Mucosa of rectum (tissue), 2 donors: ENCODE data around the gene RBMS1.
"Not testable (repeated sequence)": the region's sequence is repeated elsewhere in the genome, so short reads cannot be mapped to it uniquely, and the experiment has no call there.

Source experiments
- H3K27ac ChIP-seq, 2 donors: one replicate each; pipeline ENCODE4 v1.7.0; 2013; ENCODE audit warnings: inconsistent platforms in 2 of 2, low read depth in 2 of 2, low read length in 2 of 2
- H3K27me3 ChIP-seq, 2 donors: one replicate each; pipeline ENCODE4 v1.7.0; 2013; ENCODE audit warnings: low read length in 2 of 2; ENCODE audit not compliant: control insufficient read depth in 2 of 2, insufficient read depth in 2 of 2
- H3K36me3 ChIP-seq, 2 donors: one replicate each; pipeline ENCODE4 v1.7.0; 2013; ENCODE audit warnings: low read length in 2 of 2; ENCODE audit not compliant: control insufficient read depth in 2 of 2, insufficient read depth in 2 of 2
- H3K4me1 ChIP-seq, 2 donors: one replicate each; pipeline ENCODE4 v1.7.0; 2013; ENCODE audit warnings: low read length in 2 of 2, mild to moderate bottlenecking in 1 of 2; ENCODE audit not compliant: control insufficient read depth in 2 of 2, insufficient read depth in 2 of 2
- H3K4me3 ChIP-seq, 2 donors: one replicate each; pipeline ENCODE4 v1.7.0; 2013; ENCODE audit warnings: low read length in 2 of 2
- H3K9ac ChIP-seq, 2 donors: one replicate each; pipeline ENCODE4 v1.7.0; 2013; ENCODE audit warnings: low read length in 2 of 2, low read depth in 1 of 2, mild to moderate bottlenecking in 1 of 2
- H3K9me3 ChIP-seq, 2 donors: one replicate each; pipeline ENCODE4 v1.7.0; 2013; ENCODE audit warnings: low read length in 2 of 2; ENCODE audit not compliant: control insufficient read depth in 2 of 2
- donor health status: healthy.
- donor health status: Normal muscosa, but diverticular disease.

The RBMS1 gene

DNA sequence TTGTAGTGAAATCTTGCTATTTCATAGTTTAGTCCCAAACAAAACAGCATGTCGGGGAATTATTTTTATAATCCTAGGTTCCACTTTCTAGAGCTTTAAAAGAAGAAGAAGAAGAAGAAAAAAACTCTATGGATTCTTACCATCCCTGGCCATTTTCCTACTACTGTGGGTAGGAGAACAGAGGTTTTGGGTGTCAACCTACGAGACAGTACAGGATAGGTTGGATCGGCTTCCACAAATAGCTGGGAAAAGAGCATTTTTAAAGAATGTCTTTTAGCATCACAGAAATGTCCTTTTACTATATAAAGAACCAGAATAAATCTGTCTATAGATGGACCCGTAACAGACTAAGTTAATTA lies 65.2 kb downstream of the RBMS1 start:
- peak overlapping the region; percentile 6 to 39 for H3K27ac ChIP-seq
- H3K4me1 ChIP-seq, result peaks cover 0 to 4% of the 10 kb centered on the region in 2 donors
- no peak overlapping the region for H3K9ac ChIP-seq
- peaks cover 2 to 24% of the 10 kb centered on the region in 2 donors for H3K27me3 ChIP-seq
- H3K4me3 ChIP-seq, result peak overlapping the region in 1 of 2 donors; percentile 9
- H3K36me3 ChIP-seq, result no peaks in the 10 kb centered on the region
- peaks cover 0 to 6% of the 10 kb centered on the region in 2 donors for H3K9me3 ChIP-seq

DNA sequence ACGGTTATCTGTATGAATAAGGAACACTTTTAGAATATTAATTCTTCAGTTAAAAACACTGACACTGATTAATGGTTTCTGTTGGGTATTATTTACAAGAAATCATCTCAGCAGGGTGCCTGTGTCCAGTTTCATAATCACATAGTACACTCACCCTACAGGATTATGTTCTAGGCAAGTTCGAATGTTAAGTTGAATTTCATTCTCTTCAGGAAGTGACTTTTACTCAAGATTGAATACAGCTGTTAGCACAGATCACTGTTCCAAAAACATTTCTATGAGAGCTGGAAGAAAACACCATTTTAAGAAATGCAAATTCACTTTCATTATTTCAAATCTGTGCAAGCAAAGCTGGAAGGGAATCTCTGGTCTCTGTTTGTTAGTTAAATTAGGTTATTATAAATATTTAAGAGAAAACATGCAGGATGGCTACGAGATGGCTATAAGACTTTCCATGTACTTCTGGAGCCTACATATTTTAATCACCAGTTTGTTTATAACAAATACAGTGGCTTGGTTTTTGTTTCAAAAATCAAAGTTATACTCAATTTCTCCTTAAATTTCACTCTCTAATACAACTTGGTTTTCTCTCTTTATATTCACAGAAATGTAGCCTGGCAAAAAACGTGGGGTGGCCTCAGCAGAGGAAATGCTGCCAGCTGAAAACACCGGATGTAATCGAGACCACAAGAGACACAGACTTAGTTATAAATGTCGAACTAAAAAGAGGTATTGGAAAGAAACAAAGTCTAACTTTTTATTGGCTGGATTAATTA lies 65.8 kb downstream of the RBMS1 start:
- H3K4me3 ChIP-seq, result peak overlapping the region; percentile 33 to 37
- peaks cover 2 to 22% of the 10 kb centered on the region in 2 donors for H3K27me3 ChIP-seq
- peaks cover 0 to 4% of the 10 kb centered on the region in 2 donors for H3K4me1 ChIP-seq
- no peak overlapping the region for H3K9ac ChIP-seq
- H3K9me3 ChIP-seq, result peaks cover 0 to 6% of the 10 kb centered on the region in 2 donors
- H3K27ac ChIP-seq, result peak overlapping the region; percentile 6 to 39
- H3K36me3 ChIP-seq, result no peaks in the 10 kb centered on the region

DNA sequence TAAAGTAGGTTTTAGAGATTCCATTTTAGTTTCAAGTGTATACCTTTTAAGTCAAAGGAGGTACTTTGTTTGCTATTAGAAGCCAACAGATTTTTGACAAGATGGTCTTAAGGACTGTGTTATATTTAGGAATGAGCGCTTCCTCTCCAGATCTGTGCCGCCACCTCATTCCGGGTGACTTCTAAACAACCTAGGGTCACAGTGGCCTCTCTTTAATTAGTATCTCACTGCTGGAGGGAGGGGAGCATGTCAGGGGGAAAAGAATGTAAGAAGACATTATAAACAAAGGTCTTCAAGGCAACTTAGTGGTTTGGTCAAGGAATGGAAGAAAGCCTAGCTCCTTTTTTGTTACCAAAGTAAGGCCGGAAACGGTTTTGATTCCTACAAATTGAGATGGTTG lies 67.0 kb downstream of the RBMS1 start:
- Histone ChIP-seq H3K27ac (no peak overlapping the region), H3K9me3 (peaks cover 0 to 6% of the 10 kb centered on the region in 2 donors), H3K4me1 (peaks cover 0 to 4% of the 10 kb centered on the region in 2 donors), H3K9ac (no peak overlapping the region), H3K36me3 (no peaks in the 10 kb centered on the region), H3K4me3 (no peak overlapping the region), H3K27me3 (peaks cover 2 to 10% of the 10 kb centered on the region in 2 donors)

DNA sequence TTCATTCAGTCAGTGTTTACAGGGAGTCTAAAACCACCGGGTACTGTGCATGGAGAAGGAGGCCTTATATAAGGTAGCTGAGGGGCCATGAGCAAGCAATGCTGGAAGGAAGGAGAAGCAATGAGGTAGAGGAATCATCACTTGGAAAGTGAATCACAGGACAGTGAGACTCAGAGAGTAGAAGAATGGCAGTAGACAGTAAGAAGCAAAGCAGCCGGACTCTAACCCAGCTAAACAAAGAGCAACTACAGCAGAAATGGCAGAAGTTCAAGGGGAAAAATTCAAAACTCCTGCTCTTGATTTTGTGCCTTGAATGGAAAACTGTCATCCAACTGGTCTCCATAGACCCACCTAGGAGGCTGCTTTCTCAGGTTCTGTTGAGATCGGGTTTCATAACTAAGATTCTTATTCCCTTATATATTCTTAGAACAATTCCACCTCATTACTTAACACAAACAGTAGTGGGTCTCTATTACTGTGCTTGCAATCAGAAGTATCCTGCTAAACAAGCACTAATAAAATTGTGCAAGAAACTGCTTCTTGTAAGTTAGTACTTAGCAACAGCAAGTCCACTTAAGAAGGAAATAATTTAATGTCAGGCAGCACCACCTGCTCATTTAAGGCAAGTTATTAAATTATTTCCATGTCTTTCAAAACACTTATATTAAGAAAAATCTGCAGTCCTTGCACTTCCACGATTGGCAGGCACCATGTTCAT lies 68.0 kb downstream of the RBMS1 start:
- Histone ChIP-seq H3K9me3 (peaks cover 0 to 6% of the 10 kb centered on the region in 2 donors), H3K27ac (no peak overlapping the region), H3K4me1 (peaks cover 0 to 4% of the 10 kb centered on the region in 2 donors)

GRCh38 chr2:160423126-160423525 lies 70.5 kb downstream of the RBMS1 start:
- Histone ChIP-seq H3K27ac (no peak overlapping the region), H3K9ac (no peak overlapping the region), H3K36me3 (no peaks in the 10 kb centered on the region), H3K27me3 (peaks cover 2% of the 10 kb centered on the region in 2 donors), H3K4me3 (no peak overlapping the region), H3K4me1 (no peaks in the 10 kb centered on the region), H3K9me3 (no peaks in the 10 kb centered on the region)

More for the DNA sequence above, 68.0 kb downstream of the RBMS1 start:
- H3K4me3 ChIP-seq, result no peak overlapping the region
- H3K36me3 ChIP-seq, result no peaks in the 10 kb centered on the region
- peaks cover 2 to 3% of the 10 kb centered on the region in 2 donors for H3K27me3 ChIP-seq
- H3K9ac ChIP-seq, result no peak overlapping the region

DNA sequence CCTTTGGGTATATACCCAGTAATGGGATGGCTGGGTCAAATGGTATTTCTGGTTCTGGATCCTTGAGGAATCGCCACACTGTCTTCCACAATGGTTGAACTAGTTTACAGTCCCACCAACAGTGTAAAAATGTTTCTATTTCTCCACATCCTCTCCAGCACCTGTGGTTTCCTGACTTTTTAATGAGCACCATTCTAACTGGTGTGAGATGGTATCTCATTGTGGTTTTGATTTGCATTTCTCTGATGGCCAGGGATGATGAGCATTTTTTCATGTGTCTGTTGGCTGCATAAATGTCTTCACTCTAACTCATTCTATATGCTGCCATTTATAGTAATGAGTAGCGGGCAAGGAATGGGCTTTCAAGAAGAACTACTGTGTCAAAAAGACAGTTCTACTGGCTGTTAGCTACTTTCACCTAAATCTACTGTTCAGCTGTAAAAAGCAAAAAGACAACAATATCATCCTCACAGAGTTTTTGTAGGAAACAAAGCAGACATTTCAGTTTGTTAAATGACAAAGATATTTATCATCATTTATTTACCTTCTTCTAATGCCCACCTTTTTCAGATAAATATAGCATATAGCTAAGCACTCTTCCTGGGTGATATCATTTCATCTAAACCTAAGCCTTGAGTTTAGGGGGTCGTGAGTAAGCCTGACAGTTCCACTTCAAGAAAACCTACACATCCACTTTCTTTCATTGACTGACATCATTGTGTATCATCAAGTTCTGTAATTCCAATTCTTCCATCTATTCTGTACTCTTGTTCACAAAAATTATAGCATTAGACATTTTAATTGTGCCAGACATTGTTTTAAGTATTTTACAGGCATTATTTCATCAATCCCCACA lies 71.7 kb downstream of the RBMS1 start:
- H3K4me3 ChIP-seq, H3K27me3 ChIP-seq, H3K4me1 ChIP-seq, H3K9ac ChIP-seq, H3K27ac ChIP-seq, H3K9me3 ChIP-seq, H3K36me3 ChIP-seq: not testable (repeated sequence)

DNA sequence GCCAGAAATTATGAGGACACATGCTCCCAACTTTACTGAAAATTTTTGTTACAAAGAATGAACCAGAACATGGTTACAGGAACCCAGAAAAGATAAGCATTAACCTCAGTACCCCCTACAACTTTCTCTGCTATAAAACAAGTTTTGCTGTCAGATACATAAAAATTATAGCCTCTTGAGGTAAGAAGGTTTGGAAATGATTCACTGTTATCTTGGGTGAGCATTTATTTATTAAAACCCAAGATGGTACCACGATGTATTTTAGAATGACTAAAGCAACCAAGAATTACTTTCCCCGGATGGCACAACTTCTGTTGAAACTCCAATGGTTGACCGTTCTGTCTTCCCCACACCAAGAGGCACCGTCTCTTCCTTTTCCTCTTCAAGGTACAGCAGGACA lies 72.9 kb downstream of the RBMS1 start:
- H3K9ac ChIP-seq, result no peak overlapping the region
- H3K27ac ChIP-seq, result no peak overlapping the region
- H3K36me3 ChIP-seq, result no peaks in the 10 kb centered on the region
- H3K27me3 ChIP-seq, result peaks cover 9% of the 10 kb centered on the region in 2 donors
- H3K4me3 ChIP-seq, result no peak overlapping the region
- H3K9me3 ChIP-seq, result no peaks in the 10 kb centered on the region
- no peaks in the 10 kb centered on the region for H3K4me1 ChIP-seq

- Histone ChIP-seq H3K9ac (no peak overlapping the region), H3K36me3 (no peaks in the 10 kb centered on the region), H3K9me3 (no peaks in the 10 kb centered on the region), H3K4me3 (no peak overlapping the region), H3K4me1 (no peaks in the 10 kb centered on the region), H3K27ac (no peak overlapping the region), H3K27me3 (peaks cover 7 to 12% of the 10 kb centered on the region in 2 donors)
Observed at GRCh38 chr2:160419776-160420505, 73.7 kb downstream of the RBMS1 start.

DNA sequence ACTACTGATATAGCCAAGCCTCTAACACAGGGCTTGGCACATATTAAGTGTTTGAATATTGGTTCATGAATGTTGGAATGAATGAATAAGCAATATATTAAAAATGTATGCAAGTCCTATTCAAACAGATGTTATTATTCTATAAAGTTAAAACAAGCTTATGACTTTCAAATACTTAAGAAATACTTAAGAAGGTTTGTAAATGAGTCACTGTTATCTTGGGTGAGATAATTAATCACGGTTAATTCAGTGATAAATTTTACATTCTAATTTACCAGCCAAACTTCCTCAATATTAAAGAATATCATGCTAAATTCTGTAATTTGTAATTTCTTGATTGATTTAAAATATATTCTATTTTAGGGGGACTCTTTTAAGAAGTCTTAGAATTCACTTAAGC lies 74.8 kb downstream of the RBMS1 start:
- no peak overlapping the region for H3K4me3 ChIP-seq
- no peaks in the 10 kb centered on the region for H3K9me3 ChIP-seq
- H3K9ac ChIP-seq, result no peak overlapping the region
- H3K4me1 ChIP-seq, result no peaks in the 10 kb centered on the region
- no peak overlapping the region for H3K27ac ChIP-seq
- H3K27me3 ChIP-seq, result peaks cover 8 to 11% of the 10 kb centered on the region in 2 donors
- no peaks in the 10 kb centered on the region for H3K36me3 ChIP-seq
